CD4-positive, CD25-positive, alpha-beta regulatory T cell (primary cell): ENCODE results near the gene STIM1. TPM values are rescaled to one million over a fixed set of nuclear protein-coding genes. Genes with fewer than 3 reads are reported as not detected.
A peak's percentile ranks its signal among the peaks of the same experiment; 100 is the strongest.

Experiments
- ATAC-seq, 2 donors: fragments of 150-1000 bp; cut with Tn5 transposase; one replicate each; pipeline ENCODE4 v1.10.0; 2021; ENCODE audit warnings: low read depth in 2 of 2, moderate number of reproducible peaks in 2 of 2, moderate library complexity in 1 of 2
- DNase-seq, 3 donors: peaks; one replicate each; pipeline versions ENCODE4 v3.0.0 to v3.0.0-alpha.2; 2012 to 2022; ENCODE audit warnings: mixed read lengths in 1 of 3
- H3K27ac ChIP-seq: one replicate; pipeline ENCODE4 v1.7.0; 2013; ENCODE audit warnings: mild to moderate bottlenecking, low read length; ENCODE audit not compliant: insufficient read depth, poor library complexity, severe bottlenecking
- H3K27me3 ChIP-seq: one replicate; pipeline ENCODE4 v1.7.0; 2013; ENCODE audit warnings: low read length; ENCODE audit not compliant: control insufficient read depth, insufficient read depth
- H3K36me3 ChIP-seq: one replicate; pipeline ENCODE4 v1.7.0; 2013; ENCODE audit warnings: mild to moderate bottlenecking, low read length, moderate library complexity; ENCODE audit not compliant: control insufficient read depth, insufficient read depth
- H3K4me1 ChIP-seq: 2 replicates; pipeline ENCODE4 v1.7.0; 2013; ENCODE audit warnings: mild to moderate bottlenecking, low read length; ENCODE audit not compliant: insufficient read depth, control insufficient read depth, poor library complexity, severe bottlenecking
- H3K4me3 ChIP-seq: one replicate; pipeline ENCODE4 v1.7.0; 2013; ENCODE audit warnings: low read depth, mild to moderate bottlenecking, low read length, moderate library complexity
- H3K9me3 ChIP-seq, 2 experiments: 1 replicate in 1 of 2; 2 replicates in 1 of 2; pipeline ENCODE4 v1.7.0; 2013; ENCODE audit warnings: low read length in 2 of 2, mild to moderate bottlenecking in 1 of 2, moderate library complexity in 1 of 2; ENCODE audit not compliant: control insufficient read depth in 2 of 2
- H3K27ac Mint-ChIP-seq, 3 donors: one replicate each; pipeline ENCODE4 v1.8.0; 2020 to 2022; ENCODE audit warnings: mild to moderate bottlenecking in 3 of 3, mixed read lengths in 3 of 3, moderate library complexity in 2 of 3
- H3K27me3 Mint-ChIP-seq: one replicate; pipeline ENCODE4 v1.8.0; 2022; ENCODE audit warnings: mild to moderate bottlenecking, mixed read lengths
- H3K36me3 Mint-ChIP-seq: one replicate; pipeline ENCODE4 v1.8.0; 2020; ENCODE audit warnings: mixed read lengths
- H3K4me1 Mint-ChIP-seq, 4 donors: one replicate each; pipeline ENCODE4 v1.8.0; 2020 to 2022; ENCODE audit warnings: mixed read lengths in 4 of 4, mild to moderate bottlenecking in 1 of 4
- H3K4me3 Mint-ChIP-seq, 4 donors: one replicate each; pipeline ENCODE4 v1.8.0; 2020 to 2022; ENCODE audit warnings: mild to moderate bottlenecking in 4 of 4, mixed read lengths in 4 of 4, moderate library complexity in 3 of 4
- H3K9me3 Mint-ChIP-seq, 7 donors: one replicate each; pipeline ENCODE4 v1.8.0; 2020 to 2022; ENCODE audit warnings: mixed read lengths in 7 of 7, mild to moderate bottlenecking in 3 of 7, moderate library complexity in 2 of 7
- polyA plus RNA-seq, 4 donors: library from polyadenylated mRNA; unstranded; fragments of 300-500 nt; fragmentation: Illumina TruSeq; gene quantifications; one replicate each; pipeline ENCODE4 v1.2.3, GENCODE V29; 2021
- total RNA-seq: library from RNA; stranded (reverse); gene quantifications from one replicate; pipeline ENCODE4 v1.2.3, GENCODE V29; 2022

The STIM1 gene
- total and polyA plus RNA-seq, 5 donors from 2014 or later = 25.7 to 134 (median 29.8) TPM

DNA sequence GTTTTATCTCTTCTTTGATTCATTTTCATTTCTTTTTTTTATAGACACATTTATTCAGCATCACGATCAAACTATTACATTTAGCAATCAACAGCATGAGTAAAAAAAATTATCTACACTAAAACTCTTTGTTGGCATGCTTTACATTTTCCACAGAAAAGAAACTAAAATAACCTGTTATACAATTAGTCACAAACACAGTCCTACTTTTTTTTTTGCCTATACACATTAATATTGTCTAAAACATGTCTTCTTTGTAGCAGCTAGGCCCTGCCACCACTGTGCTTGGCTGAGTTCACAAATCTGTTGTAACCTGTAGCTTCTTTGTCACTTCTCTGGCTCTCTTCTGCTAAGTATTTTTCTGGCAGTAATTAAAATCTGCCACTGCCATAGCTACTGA is 117.0 kb downstream of the STIM1 start:
- Histone ChIP-seq H3K4me3 (no peak overlapping the region), H3K27me3 (no peaks in the 10 kb centered on the region), H3K9me3 (no peaks in the 10 kb centered on the region), H3K36me3 (peaks cover 17% of the 10 kb centered on the region), H3K27ac (no peak overlapping the region), H3K4me1 (peaks cover 20% of the 10 kb centered on the region)
- no peaks in the 10 kb centered on the region for H3K9me3 Mint-ChIP-seq
- peaks cover 27% of the 10 kb centered on the region for H3K36me3 Mint-ChIP-seq
- H3K27ac Mint-ChIP-seq = peak overlapping the region in 1 of 3 donors; percentile 10
- no peaks in the 10 kb centered on the region for H3K27me3 Mint-ChIP-seq
- no peak overlapping the region for H3K4me3 Mint-ChIP-seq
- DNase-seq = no peak
- no peak for ATAC-seq
- peaks cover 42 to 76% (median 64%) of the 10 kb centered on the region in 4 donors for H3K4me1 Mint-ChIP-seq

DNA sequence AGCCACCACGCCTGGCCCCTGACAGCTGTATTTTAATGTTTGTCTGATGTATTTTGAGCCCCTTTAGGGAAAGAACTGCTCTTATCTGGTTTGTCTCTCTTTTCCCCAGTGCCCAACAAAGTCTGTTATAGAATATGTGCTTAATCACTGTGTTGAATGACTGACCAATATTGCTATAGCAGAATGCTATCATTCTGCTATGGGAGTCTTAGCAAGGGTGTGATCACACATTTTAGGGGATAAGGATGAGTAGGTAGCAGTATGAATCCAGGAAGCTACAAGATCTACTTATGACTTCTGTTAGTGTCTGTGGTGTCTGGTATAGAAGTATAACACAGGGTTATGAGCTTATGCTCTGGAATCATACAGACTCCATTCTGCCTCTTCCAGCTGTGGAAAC is 121.6 kb downstream of the STIM1 start:
- Mint-ChIP-seq H3K36me3 (peaks cover 21% of the 10 kb centered on the region), H3K9me3 (no peaks in the 10 kb centered on the region), H3K4me1 (peaks cover 35 to 70% (median 60%) of the 10 kb centered on the region in 4 donors), H3K27ac (no peak overlapping the region), H3K27me3 (no peaks in the 10 kb centered on the region), H3K4me3 (no peak overlapping the region)
- H3K27me3 ChIP-seq = no peaks in the 10 kb centered on the region
- H3K4me3 ChIP-seq = no peak overlapping the region
- ATAC-seq (no peak), DNase-seq (no peak)
- no peaks in the 10 kb centered on the region for H3K9me3 ChIP-seq
- H3K4me1 ChIP-seq = peaks cover 8% of the 10 kb centered on the region
- no peak overlapping the region for H3K27ac ChIP-seq
- H3K36me3 ChIP-seq = peaks cover 5% of the 10 kb centered on the region

DNA sequence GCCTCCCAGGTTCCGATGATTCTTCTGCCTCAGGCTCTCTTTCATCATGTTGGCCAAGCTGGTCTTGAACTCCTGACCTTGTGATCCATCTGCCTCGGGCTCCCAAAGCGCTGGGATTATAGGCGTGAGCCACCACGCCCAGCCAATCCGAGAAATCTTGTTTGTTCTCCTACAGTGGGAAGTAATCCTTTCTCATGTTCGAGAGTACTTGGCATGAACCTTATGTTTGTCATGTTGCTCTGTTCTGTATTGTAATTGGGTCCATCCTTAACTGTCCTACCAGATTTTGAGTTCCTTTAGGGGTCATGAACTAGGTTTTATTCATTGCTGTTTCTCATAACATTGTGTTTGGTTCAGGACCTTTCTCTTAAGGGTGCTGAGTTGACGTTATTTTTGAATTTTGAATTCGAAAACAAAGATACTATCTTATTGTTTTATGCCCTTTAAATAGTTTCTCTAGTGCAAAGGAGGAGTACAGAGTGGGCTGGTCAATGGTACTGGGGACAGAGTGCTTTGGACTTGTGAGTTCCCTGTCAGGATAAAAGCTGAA is 125.7 kb downstream of the STIM1 start:
- ATAC-seq (no peak), DNase-seq (no peak)
- no peaks in the 10 kb centered on the region for H3K9me3 Mint-ChIP-seq
- H3K27me3 Mint-ChIP-seq = no peaks in the 10 kb centered on the region
- peak overlapping the region; percentile 10 to 71 (median 44) for H3K27ac Mint-ChIP-seq
- peaks cover 15% of the 10 kb centered on the region for H3K4me1 ChIP-seq
- H3K4me3 Mint-ChIP-seq = no peak overlapping the region
- H3K36me3 Mint-ChIP-seq = peaks cover 18% of the 10 kb centered on the region
- H3K27ac ChIP-seq = no peak overlapping the region
- no peak overlapping the region for H3K4me3 ChIP-seq
- H3K27me3 ChIP-seq = no peaks in the 10 kb centered on the region
- no peaks in the 10 kb centered on the region for H3K9me3 ChIP-seq
- H3K4me1 Mint-ChIP-seq = peaks cover 33 to 86% (median 51%) of the 10 kb centered on the region in 4 donors
- H3K36me3 ChIP-seq = peaks cover 8% of the 10 kb centered on the region

DNA sequence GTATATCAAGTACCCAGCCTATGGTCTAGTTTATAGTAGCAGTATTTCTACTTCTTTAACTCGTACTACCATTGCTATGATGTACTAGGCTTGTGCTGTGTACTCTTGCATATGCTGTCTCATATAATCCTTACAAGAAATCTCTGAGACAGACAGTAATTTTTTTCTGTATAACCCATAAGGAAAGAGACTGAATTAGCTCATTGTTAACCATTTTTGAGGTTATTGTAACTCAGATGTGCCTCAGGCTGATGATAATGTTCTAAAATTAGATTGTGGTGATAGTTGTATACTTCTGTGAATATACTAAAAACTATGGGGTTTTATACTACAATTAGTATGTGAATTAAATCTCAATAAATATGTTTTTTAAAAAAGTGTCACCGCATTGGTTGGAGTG is 127.0 kb downstream of the STIM1 start:
- peaks cover 18% of the 10 kb centered on the region for H3K36me3 Mint-ChIP-seq
- peak overlapping the region in 1 of 4 donors; percentile 25 for H3K4me3 Mint-ChIP-seq
- peak overlapping the region in 2 of 3 donors; percentile 44 to 71 for H3K27ac Mint-ChIP-seq
- Histone ChIP-seq H3K27ac (no peak overlapping the region), H3K36me3 (peaks cover 10% of the 10 kb centered on the region), H3K4me1 (peaks cover 19% of the 10 kb centered on the region), H3K9me3 (no peaks in the 10 kb centered on the region), H3K27me3 (no peaks in the 10 kb centered on the region), H3K4me3 (no peak overlapping the region)
- no peaks in the 10 kb centered on the region for H3K9me3 Mint-ChIP-seq
- no peaks in the 10 kb centered on the region for H3K27me3 Mint-ChIP-seq
- DNase-seq = no peak
- no peak for ATAC-seq
- H3K4me1 Mint-ChIP-seq = peaks cover 32 to 86% (median 53%) of the 10 kb centered on the region in 4 donors

DNA sequence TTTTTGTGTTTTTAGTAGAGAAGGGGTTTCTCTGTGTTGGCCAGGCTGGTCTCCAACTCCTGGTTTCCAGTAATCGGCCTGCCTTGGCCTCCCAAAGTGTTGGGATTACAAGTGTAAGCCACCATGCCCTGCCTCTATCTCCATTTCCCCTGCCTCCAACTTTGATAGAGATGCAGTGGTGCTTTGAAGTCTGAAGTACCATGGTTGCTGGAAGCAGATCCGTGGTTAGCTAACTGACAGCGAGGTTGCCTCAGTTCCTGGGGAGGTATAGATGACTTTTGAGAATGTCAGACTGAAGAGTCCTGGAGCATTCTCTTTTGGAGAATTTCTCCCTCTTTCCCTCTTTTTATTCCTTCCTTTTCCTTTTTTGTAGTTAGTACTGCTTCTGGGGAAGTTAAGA is 127.6 kb downstream of the STIM1 start:
- ATAC-seq (no peak), DNase-seq (no peak)
- Histone ChIP-seq H3K4me3 (no peak overlapping the region), H3K4me1 (peaks cover 19% of the 10 kb centered on the region), H3K9me3 (no peaks in the 10 kb centered on the region), H3K27ac (no peak overlapping the region), H3K36me3 (peaks cover 14% of the 10 kb centered on the region), H3K27me3 (no peaks in the 10 kb centered on the region)
- H3K9me3 Mint-ChIP-seq = no peaks in the 10 kb centered on the region
- H3K4me1 Mint-ChIP-seq = peaks cover 30 to 88% (median 57%) of the 10 kb centered on the region in 4 donors
- peak overlapping the region in 1 of 4 donors; percentile 31 for H3K4me3 Mint-ChIP-seq
- H3K27ac Mint-ChIP-seq = peak overlapping the region; percentile 9 to 63 (median 23)
- H3K27me3 Mint-ChIP-seq = no peaks in the 10 kb centered on the region
- H3K36me3 Mint-ChIP-seq = peaks cover 22% of the 10 kb centered on the region

DNA sequence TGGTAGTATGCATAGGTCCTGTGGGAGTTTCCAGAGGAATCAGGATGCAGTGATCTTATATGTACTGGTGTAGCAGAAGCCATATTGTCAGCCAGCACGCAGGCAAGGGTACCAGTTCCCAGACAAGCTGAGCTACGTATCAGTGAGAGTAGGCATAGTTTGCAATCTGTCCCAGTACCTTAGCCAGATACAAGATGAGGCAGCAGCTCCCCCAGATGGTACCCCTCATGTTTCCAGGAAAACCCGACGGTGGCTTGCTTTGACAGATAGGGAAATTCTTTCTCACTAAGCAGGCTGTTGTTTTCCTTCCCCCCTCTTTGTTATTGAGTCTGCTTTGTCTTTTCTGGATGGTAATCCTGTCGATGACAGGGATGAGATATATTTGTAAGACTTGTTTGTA is 129.4 kb downstream of the STIM1 start:
- H3K27me3 ChIP-seq = no peaks in the 10 kb centered on the region
- no peak overlapping the region for H3K4me3 ChIP-seq
- Mint-ChIP-seq H3K27ac (peak overlapping the region; percentile 52 to 85 (median 83)), H3K27me3 (no peaks in the 10 kb centered on the region), H3K36me3 (peaks cover 19% of the 10 kb centered on the region), H3K4me1 (peaks cover 21 to 89% (median 53%) of the 10 kb centered on the region in 4 donors), H3K4me3 (no peak overlapping the region), H3K9me3 (peaks cover 0 to under 1% (median 0%) of the 10 kb centered on the region in 7 donors)
- H3K36me3 ChIP-seq = peaks cover 14% of the 10 kb centered on the region
- no peaks in the 10 kb centered on the region for H3K9me3 ChIP-seq
- no peak overlapping the region for H3K27ac ChIP-seq
- peak in 1 of 3 donors; percentile 45 for DNase-seq
- peaks cover 14% of the 10 kb centered on the region for H3K4me1 ChIP-seq
- ATAC-seq = peak; percentile 47 to 59

DNA sequence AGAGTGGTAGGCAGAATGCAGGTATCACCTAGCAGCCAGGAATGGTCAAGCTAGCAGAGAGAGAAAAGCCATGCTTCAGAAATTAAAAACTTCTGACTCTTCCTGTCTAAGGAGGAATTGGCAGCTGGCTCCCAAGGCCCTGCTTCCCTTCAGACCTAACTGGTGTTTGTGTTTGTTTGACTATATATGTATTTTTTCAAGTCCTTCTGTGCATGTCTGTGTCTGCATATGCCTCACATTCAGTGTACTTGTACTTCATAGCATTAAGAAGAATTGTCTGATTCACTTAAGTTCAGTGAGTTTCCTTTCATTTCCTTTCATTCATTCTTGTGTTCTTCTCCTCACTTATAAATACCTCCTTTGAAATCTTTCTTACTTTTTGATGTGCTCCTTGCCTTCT is 130.2 kb downstream of the STIM1 start:
- Mint-ChIP-seq H3K9me3 (peaks cover 0 to 3% (median 0%) of the 10 kb centered on the region in 7 donors), H3K27ac (peak overlapping the region in 2 of 3 donors; percentile 83 to 85), H3K27me3 (no peaks in the 10 kb centered on the region), H3K4me1 (peaks cover 24 to 87% (median 55%) of the 10 kb centered on the region in 4 donors), H3K4me3 (no peak overlapping the region), H3K36me3 (peaks cover 16% of the 10 kb centered on the region)
- ATAC-seq (no peak), DNase-seq (no peak)
- no peaks in the 10 kb centered on the region for H3K9me3 ChIP-seq
- peaks cover 14% of the 10 kb centered on the region for H3K36me3 ChIP-seq
- H3K27ac ChIP-seq = no peak overlapping the region
- no peaks in the 10 kb centered on the region for H3K27me3 ChIP-seq
- H3K4me1 ChIP-seq = peaks cover 14% of the 10 kb centered on the region
- H3K4me3 ChIP-seq = no peak overlapping the region

DNA sequence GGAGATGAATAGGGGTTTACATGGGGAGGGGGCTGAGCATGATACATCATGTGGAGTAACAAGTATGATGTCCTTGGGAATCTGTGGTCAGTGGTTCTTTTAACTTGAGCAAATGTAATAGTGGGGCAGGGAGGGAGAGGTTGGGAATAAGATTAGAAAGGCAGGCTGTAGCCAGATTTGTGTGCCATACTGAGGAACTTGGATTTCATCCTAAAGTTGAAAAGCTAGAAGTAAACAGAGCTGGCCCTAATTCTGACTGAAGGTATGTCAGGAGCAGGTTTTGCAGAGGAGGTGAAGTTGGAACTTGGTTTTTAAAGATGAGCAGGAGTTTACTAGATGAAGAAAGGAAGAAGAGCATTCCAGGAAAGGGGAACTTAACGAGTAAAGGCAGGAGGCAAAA is 130.8 kb downstream of the STIM1 start:
- peaks cover 24 to 80% (median 55%) of the 10 kb centered on the region in 4 donors for H3K4me1 Mint-ChIP-seq
- Histone ChIP-seq H3K27me3 (no peaks in the 10 kb centered on the region), H3K36me3 (peaks cover 14% of the 10 kb centered on the region), H3K27ac (no peak overlapping the region), H3K9me3 (no peaks in the 10 kb centered on the region), H3K4me1 (peaks cover 14% of the 10 kb centered on the region), H3K4me3 (no peak overlapping the region)
- ATAC-seq (no peak), DNase-seq (no peak)
- no peaks in the 10 kb centered on the region for H3K27me3 Mint-ChIP-seq
- H3K4me3 Mint-ChIP-seq = no peak overlapping the region
- H3K27ac Mint-ChIP-seq = peak overlapping the region; percentile 37 to 85 (median 57)
- H3K9me3 Mint-ChIP-seq = peaks cover 0 to 3% (median 0%) of the 10 kb centered on the region in 7 donors
- H3K36me3 Mint-ChIP-seq = peaks cover 14% of the 10 kb centered on the region
